HG03064 (cell line): ENCODE data around the gene KLK13.

Experiments
- ATAC-seq: cut with Tn5 transposase; IDR thresholded peaks from one replicate; pipeline ENCODE4 v1.9.1; 2021; ENCODE audit warnings: low read depth; ENCODE audit not compliant: unreplicated experiment

Gene KLK13

GRCh38 chr19:51023946-51024345 lies 40.9 kb downstream of the KLK13 start:
- ATAC-seq, result no peak

- no peak for ATAC-seq
Measured at GRCh38 chr19:51022526-51022925, 42.4 kb downstream of the KLK13 start.

- ATAC-seq, result no peak
Measured at GRCh38 chr19:51020988-51021651, 43.8 kb downstream of the KLK13 start.

- no peak for ATAC-seq
Measured at GRCh38 chr19:51019544-51019925, 45.4 kb downstream of the KLK13 start, which contains the start of gene KLK10. TSS of gene KLK10 (minus strand) at chr19:51019709. CDS start at chr19:51019130, 579 bp downstream.

GRCh38 chr19:51018745-51019543 lies 45.9 kb downstream of the KLK13 start:
- no peak for ATAC-seq

GRCh38 chr19:51016798-51017683 lies 47.9 kb downstream of the KLK13 start:
- ATAC-seq, result no peak

- no peak for ATAC-seq
Measured at GRCh38 chr19:51015691-51016267, 49.1 kb downstream of the KLK13 start.

- no peak for ATAC-seq
Measured at GRCh38 chr19:51014242-51014641, 50.6 kb downstream of the KLK13 start.

- no peak for ATAC-seq
Measured at GRCh38 chr19:51012661-51013190, 52.2 kb downstream of the KLK13 start.

- ATAC-seq, result no peak
Measured at GRCh38 chr19:51010066-51010795, 54.7 kb downstream of the KLK13 start.

GRCh38 chr19:51009061-51009891 lies 55.6 kb downstream of the KLK13 start:
- ATAC-seq, result no peak

- ATAC-seq, result no peak
Measured at GRCh38 chr19:51007488-51007887, 57.4 kb downstream of the KLK13 start.

- ATAC-seq, result no peak
Measured at GRCh38 chr19:51006406-51006805, 58.5 kb downstream of the KLK13 start.
